Activated CD4-positive, alpha-beta T cell treated with anti-CD3 and anti-CD28 coated beads, Interleukin-2, amount 10 ng/mL, durations not matched to agents 7 days and 5 days (primary cell): ENCODE results near the gene FRMPD4. TPM values are rescaled to one million over a fixed set of nuclear protein-coding genes. Genes with fewer than 3 reads are reported as not detected.

Experiments
- CTCF ChIA-PET: fragments of 350-600 bp; sonication (Branson Sonifier 250); formaldehyde crosslinking; loops from one replicate; lab custom pipeline; 2021; ENCODE audit warnings: antibody characterized with exemption; lab: Charles Lee
- POLR2A ChIA-PET: fragments of 350-600 bp; sonication (Branson Sonifier 250); formaldehyde crosslinking; loops from one replicate; lab custom pipeline; 2021; ENCODE audit warnings: antibody characterized with exemption; lab: Charles Lee
- DNase-seq: peaks from one replicate; pipeline ENCODE4 v3.0.0-alpha.2; 2020
- H3K27ac Mint-ChIP-seq: one replicate; pipeline ENCODE4 v1.8.0; 2021; ENCODE audit warnings: mild to moderate bottlenecking, moderate library complexity, mixed read lengths
- H3K27me3 Mint-ChIP-seq: one replicate; pipeline ENCODE4 v1.8.0; 2021; ENCODE audit warnings: mixed read lengths
- H3K36me3 Mint-ChIP-seq: one replicate; pipeline ENCODE4 v1.8.0; 2021; ENCODE audit warnings: low read depth, mixed read lengths
- H3K4me1 Mint-ChIP-seq: one replicate; pipeline ENCODE4 v1.8.0; 2021; ENCODE audit warnings: mixed read lengths
- H3K4me3 Mint-ChIP-seq: one replicate; pipeline ENCODE4 v1.8.0; 2021; ENCODE audit warnings: mild to moderate bottlenecking, moderate library complexity, mixed read lengths
- H3K9me3 Mint-ChIP-seq: one replicate; pipeline ENCODE4 v1.8.0; 2021; ENCODE audit warnings: mixed read lengths
- total RNA-seq, 2 experiments: library from RNA; stranded (reverse); gene quantifications; one replicate each; pipeline ENCODE4 v1.2.3, GENCODE V29; 2021

The FRMPD4 gene
- total RNA-seq, 2 experiments from 2014 or later, result not detected

- H3K9me3 Mint-ChIP-seq, result no peaks in the 10 kb centered on the region
- ChIA-PET CTCF (no interaction called here), POLR2A (no interaction called here)
- no peaks in the 10 kb centered on the region for H3K27me3 Mint-ChIP-seq
- no peak overlapping the region for H3K27ac Mint-ChIP-seq
- no peak for DNase-seq
- H3K36me3 Mint-ChIP-seq, result no peaks in the 10 kb centered on the region
- H3K4me3 Mint-ChIP-seq, result no peak overlapping the region
- H3K4me1 Mint-ChIP-seq, result no peaks in the 10 kb centered on the region
Measured at GRCh38 chrX:12366440-12366839, 228.2 kb downstream of the FRMPD4 start.

DNA sequence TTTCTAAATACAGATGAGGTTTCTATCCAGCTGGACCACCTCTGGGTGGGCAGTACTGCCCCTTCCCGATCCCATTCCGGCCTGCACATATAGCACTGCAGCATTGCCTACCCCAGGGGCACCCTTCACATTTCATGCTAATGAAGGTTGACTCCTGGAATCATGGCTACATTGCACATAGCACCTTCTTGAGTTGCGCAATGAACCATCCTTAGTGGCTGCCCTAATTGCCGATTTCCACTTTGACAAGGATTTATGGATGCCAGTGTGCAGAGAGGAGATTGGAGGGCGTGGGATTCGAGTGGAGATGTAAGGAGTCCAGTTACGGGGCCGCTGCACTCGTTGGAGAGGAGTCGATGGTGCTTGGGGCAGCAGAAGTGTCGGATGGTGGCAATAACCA lies 229.0 kb downstream of the FRMPD4 start:
- ChIA-PET POLR2A (no interaction called here), CTCF (no interaction called here)
- Mint-ChIP-seq H3K9me3 (no peaks in the 10 kb centered on the region), H3K4me3 (no peak overlapping the region), H3K4me1 (no peaks in the 10 kb centered on the region), H3K36me3 (no peaks in the 10 kb centered on the region), H3K27ac (no peak overlapping the region), H3K27me3 (no peaks in the 10 kb centered on the region)
- no peak for DNase-seq

GRCh38 chrX:12370497-12370986 lies 232.3 kb downstream of the FRMPD4 start:
- CTCF ChIA-PET, result no interaction called here
- Mint-ChIP-seq H3K27ac (no peak overlapping the region), H3K9me3 (no peaks in the 10 kb centered on the region), H3K4me3 (no peak overlapping the region), H3K4me1 (no peaks in the 10 kb centered on the region), H3K36me3 (no peaks in the 10 kb centered on the region), H3K27me3 (no peaks in the 10 kb centered on the region)
- POLR2A ChIA-PET, result no interaction called here
- no peak for DNase-seq

- ChIA-PET POLR2A (no interaction called here), CTCF (no interaction called here)
- Mint-ChIP-seq H3K4me1 (no peaks in the 10 kb centered on the region), H3K4me3 (no peak overlapping the region), H3K27ac (no peak overlapping the region), H3K27me3 (no peaks in the 10 kb centered on the region), H3K9me3 (no peaks in the 10 kb centered on the region), H3K36me3 (no peaks in the 10 kb centered on the region)
- DNase-seq, result no peak
Measured at GRCh38 chrX:12372111-12372510, 233.8 kb downstream of the FRMPD4 start.

GRCh38 chrX:12374286-12374685 lies 236.0 kb downstream of the FRMPD4 start:
- Mint-ChIP-seq H3K27me3 (no peaks in the 10 kb centered on the region), H3K36me3 (no peaks in the 10 kb centered on the region), H3K4me1 (no peaks in the 10 kb centered on the region), H3K4me3 (no peak overlapping the region), H3K27ac (no peak overlapping the region), H3K9me3 (no peaks in the 10 kb centered on the region)
- ChIA-PET CTCF (no interaction called here), POLR2A (no interaction called here)
- no peak for DNase-seq

- Mint-ChIP-seq H3K4me3 (no peak overlapping the region), H3K27ac (no peak overlapping the region), H3K9me3 (no peaks in the 10 kb centered on the region), H3K36me3 (no peaks in the 10 kb centered on the region), H3K27me3 (no peaks in the 10 kb centered on the region), H3K4me1 (no peaks in the 10 kb centered on the region)
- DNase-seq, result no peak
- POLR2A ChIA-PET, result no interaction called here
- CTCF ChIA-PET, result interaction anchor here (0.5 kb wide), 1 partner anchor 17 kb away, joined by 4 read pairs; no protein-coding TSS in a partner anchor
Measured at GRCh38 chrX:12378253-12378652, 240.0 kb downstream of the FRMPD4 start.

DNA sequence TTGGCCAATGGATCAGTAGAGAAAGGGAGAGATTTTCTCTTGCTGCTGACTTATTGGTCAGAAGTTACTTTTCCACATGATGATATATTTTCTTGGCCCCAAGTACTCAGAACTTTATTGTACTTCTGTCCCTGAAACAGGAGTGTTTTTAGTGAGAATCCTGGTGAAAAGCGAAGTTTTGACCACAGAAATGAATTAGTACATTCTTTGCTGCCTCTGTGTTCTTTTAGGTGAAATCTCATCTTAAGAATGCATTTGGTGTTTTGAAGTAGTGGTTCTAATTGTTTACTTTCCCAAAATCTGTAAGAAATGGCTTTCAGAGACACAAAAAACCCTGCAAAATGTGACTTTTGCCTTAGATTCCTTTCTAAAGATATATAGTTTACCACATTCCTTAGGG lies 240.4 kb downstream of the FRMPD4 start:
- Mint-ChIP-seq H3K27me3 (no peaks in the 10 kb centered on the region), H3K4me3 (no peak overlapping the region), H3K36me3 (no peaks in the 10 kb centered on the region), H3K4me1 (no peaks in the 10 kb centered on the region), H3K27ac (no peak overlapping the region), H3K9me3 (no peaks in the 10 kb centered on the region)
- POLR2A ChIA-PET, result no interaction called here
- CTCF ChIA-PET, result no interaction called here
- DNase-seq, result no peak

DNA sequence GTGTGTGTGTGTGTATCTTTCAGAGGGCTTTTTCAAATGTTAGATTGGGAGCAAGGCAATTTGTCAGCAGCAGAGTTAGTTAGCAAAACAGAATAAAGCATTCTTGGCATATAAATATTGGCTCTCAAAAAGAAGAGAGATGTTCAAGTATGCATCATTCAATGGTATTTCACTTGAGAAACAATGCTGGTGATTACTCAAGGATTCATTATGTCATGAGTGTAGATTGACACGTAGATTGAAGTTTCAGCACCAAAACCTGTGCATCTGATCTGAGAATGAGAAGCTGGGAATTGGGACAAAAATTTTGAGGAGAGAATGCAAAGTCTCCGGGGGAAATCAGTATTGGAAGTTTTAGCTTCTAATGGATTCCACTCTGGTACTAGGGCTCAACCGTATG lies 241.4 kb downstream of the FRMPD4 start:
- ChIA-PET CTCF (no interaction called here), POLR2A (no interaction called here)
- Mint-ChIP-seq H3K27me3 (no peaks in the 10 kb centered on the region), H3K9me3 (no peaks in the 10 kb centered on the region), H3K36me3 (no peaks in the 10 kb centered on the region), H3K4me3 (no peak overlapping the region), H3K27ac (no peak overlapping the region), H3K4me1 (no peaks in the 10 kb centered on the region)
- no peak for DNase-seq

DNA sequence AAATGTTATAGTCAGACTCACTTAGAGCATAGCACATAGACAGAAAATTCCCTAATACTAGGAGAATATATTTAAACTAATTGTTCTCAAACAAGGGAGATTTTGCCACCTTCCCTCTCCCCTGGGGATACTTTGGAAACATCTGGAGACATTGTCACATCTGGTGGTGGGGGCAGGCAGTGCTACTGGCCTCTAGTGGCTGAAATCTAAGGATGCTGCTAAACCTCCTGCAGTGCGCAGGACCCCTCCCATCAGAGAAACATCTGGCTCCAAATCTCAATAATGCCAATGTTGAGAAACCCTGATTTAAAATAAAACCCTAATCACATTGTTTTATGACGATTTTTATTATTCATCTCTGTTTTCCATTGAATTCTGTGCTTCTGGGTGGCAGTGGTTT lies 244.9 kb downstream of the FRMPD4 start:
- POLR2A ChIA-PET, result no interaction called here

DNA sequence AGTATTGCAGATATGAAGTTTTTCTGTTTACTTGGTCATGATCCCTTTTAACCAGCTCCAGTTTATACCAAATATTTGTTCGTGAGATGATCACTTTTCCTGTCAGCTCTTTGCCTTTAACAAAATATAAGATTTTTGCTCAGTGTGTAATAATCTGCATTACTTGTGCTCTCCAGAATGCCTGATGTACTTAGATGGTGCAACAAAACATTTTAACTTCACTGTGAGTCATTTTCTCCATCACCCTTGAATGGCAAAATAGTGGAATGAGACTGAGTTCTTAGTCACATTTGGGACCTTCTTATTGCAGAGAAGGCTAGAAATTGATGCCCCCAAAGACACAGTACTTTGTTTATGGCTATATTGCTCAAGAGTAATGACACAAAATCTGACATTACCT lies 252.0 kb downstream of the FRMPD4 start:
- Mint-ChIP-seq H3K27me3 (no peaks in the 10 kb centered on the region), H3K36me3 (no peaks in the 10 kb centered on the region), H3K27ac (no peak overlapping the region), H3K4me1 (no peaks in the 10 kb centered on the region), H3K9me3 (no peaks in the 10 kb centered on the region), H3K4me3 (no peak overlapping the region)
- POLR2A ChIA-PET, result no interaction called here
- CTCF ChIA-PET, result no interaction called here
- no peak for DNase-seq

More for the DNA sequence above, 244.9 kb downstream of the FRMPD4 start:
- H3K9me3 Mint-ChIP-seq, result no peaks in the 10 kb centered on the region
- no peaks in the 10 kb centered on the region for H3K36me3 Mint-ChIP-seq
- H3K27ac Mint-ChIP-seq, result no peak overlapping the region
- no peak for DNase-seq
- CTCF ChIA-PET, result no interaction called here
- H3K4me1 Mint-ChIP-seq, result no peaks in the 10 kb centered on the region
- H3K27me3 Mint-ChIP-seq, result no peaks in the 10 kb centered on the region
- H3K4me3 Mint-ChIP-seq, result no peak overlapping the region

GRCh38 chrX:12396584-12396983 lies 258.3 kb downstream of the FRMPD4 start:
- no peaks in the 10 kb centered on the region for H3K9me3 Mint-ChIP-seq
- no peaks in the 10 kb centered on the region for H3K36me3 Mint-ChIP-seq
- no peak for DNase-seq
- ChIA-PET POLR2A (no interaction called here), CTCF (no interaction called here)
- no peaks in the 10 kb centered on the region for H3K27me3 Mint-ChIP-seq
- no peaks in the 10 kb centered on the region for H3K4me1 Mint-ChIP-seq
- H3K4me3 Mint-ChIP-seq, result no peak overlapping the region
- H3K27ac Mint-ChIP-seq, result no peak overlapping the region

DNA sequence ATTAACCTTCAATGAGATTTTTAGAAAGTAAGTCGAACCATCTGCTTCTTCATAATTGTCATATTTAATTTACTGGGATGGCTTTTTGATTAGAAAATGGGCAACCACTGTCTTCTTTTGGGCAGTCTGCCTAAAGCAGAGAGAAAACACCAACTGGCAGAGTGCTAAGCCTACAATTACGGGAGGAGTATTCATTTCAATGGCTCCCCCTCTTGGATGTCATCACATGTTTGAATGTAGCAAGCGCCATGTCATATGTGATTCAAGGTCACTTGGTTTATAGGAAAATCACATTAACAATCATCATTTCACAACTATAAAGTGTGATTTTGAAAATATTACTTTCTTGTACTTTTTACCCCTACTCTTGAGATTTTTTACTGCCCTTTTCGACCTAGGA lies 261.9 kb downstream of the FRMPD4 start:
- Mint-ChIP-seq H3K27ac (no peak overlapping the region), H3K36me3 (no peaks in the 10 kb centered on the region), H3K4me3 (no peak overlapping the region), H3K9me3 (no peaks in the 10 kb centered on the region), H3K4me1 (no peaks in the 10 kb centered on the region), H3K27me3 (no peaks in the 10 kb centered on the region)
- ChIA-PET CTCF (no interaction called here), POLR2A (no interaction called here)
- DNase-seq, result no peak

DNA sequence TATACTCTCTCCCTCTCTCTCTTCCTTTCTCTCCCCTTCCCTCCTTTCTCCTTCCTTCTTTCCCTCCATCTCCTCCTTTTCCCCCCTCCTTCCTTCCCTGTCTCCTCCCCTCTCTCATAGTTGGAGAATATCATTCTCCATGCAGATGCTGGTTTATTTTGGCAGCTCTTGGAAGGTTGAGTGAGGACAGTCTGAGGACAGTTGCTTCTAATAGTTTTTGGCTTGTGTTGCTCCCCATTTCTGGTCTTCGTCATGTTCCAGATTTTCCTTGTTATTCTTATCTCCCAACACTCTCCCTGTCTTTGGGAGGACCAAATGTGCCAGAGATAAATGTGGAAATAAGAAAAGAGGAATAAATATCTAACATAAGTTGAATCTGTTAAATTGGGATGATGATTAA lies 263.0 kb downstream of the FRMPD4 start:
- POLR2A ChIA-PET, result no interaction called here
- no peak for DNase-seq
- CTCF ChIA-PET, result no interaction called here

DNA sequence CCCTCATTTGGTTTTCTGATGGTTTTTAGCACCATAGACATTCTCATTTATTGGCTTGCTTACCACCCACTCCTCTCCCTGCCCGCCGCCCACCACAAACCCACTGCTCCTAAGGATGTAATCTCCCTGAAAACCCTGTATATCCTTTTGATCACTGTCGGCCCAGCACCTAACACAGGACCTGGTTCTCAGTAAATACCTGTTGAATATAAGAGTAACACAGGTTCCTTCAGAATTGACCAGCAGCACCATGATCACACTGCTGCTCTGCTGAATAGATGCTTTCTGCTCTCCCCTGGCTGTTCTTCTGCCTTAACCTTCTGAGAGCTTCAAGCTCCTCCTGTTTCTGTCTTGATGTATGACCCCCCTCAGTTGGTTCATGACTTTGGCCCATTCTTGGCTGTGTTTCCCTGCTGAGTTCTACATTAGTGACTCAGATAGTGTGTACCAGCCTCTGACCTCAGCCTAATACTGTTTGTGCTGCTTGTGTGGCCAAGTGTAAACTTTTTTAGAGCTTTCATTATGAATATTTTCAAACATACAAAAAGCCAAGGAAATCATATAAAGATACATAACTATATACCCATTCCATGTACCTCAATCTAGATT lies 265.3 kb downstream of the FRMPD4 start:
- no peak for DNase-seq
- CTCF ChIA-PET, result no interaction called here
- H3K4me1 Mint-ChIP-seq, result no peaks in the 10 kb centered on the region

More for the DNA sequence above, 263.0 kb downstream of the FRMPD4 start:
- no peaks in the 10 kb centered on the region for H3K4me1 Mint-ChIP-seq
- no peaks in the 10 kb centered on the region for H3K27me3 Mint-ChIP-seq
- no peaks in the 10 kb centered on the region for H3K36me3 Mint-ChIP-seq
- H3K27ac Mint-ChIP-seq, result no peak overlapping the region
- H3K4me3 Mint-ChIP-seq, result no peak overlapping the region
- no peaks in the 10 kb centered on the region for H3K9me3 Mint-ChIP-seq

More for the DNA sequence above, 265.3 kb downstream of the FRMPD4 start:
- POLR2A ChIA-PET, result no interaction called here
- Mint-ChIP-seq H3K27ac (no peak overlapping the region), H3K27me3 (no peaks in the 10 kb centered on the region), H3K36me3 (no peaks in the 10 kb centered on the region), H3K4me3 (no peak overlapping the region), H3K9me3 (no peaks in the 10 kb centered on the region)
